Esophagus squamous epithelium (tissue), 4 donors: ENCODE results near the gene HS1BP3.

ENCODE experiments used
- POLR2A ChIP-seq, 4 donors: fragments of 450-650 bp; IDR thresholded peaks; one replicate each; pipeline ENCODE4 v1.6.1; 2017; ENCODE audit warnings: antibody characterized with exemption in 4 of 4, mild to moderate bottlenecking in 4 of 4, moderate library complexity in 3 of 4
- TF ChIP-seq, protein P1 (sequence below), 6 experiments: fragments of 450-650 bp in 4 of 6; fragments of 200-600 bp in 2 of 6; sonication (generic) in 2 of 6; IDR thresholded peaks; one replicate each; pipeline ENCODE4 v1.5.1; 2016 to 2019; ENCODE audit warnings: antibody characterized with exemption in 6 of 6, mild to moderate bottlenecking in 4 of 6, moderate library complexity in 4 of 6

DNA sequence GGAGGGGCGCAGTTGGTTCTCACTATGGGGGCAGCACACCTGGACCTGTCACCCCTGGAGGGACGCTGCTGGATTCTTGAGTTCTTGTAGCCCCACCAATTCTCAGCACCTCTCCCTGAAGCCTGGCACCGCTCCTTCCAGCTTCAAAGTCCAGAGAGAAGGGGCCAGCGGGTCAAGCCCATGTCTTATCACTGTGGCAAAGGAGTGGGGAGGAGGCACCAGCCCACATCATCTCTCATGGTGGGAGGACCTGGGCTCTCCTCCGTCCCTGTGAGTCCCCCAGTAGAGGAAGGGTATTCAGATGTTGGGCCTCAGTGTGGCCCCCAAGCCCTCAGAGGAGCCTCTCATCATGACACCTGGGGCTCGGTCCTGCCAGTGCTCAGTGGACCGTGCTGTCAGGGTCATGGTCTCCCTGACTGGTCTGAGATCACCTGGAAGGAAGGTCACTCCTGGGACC, 67.4 kb downstream of the HS1BP3 start:
- TF ChIP-seq, protein P1, sequence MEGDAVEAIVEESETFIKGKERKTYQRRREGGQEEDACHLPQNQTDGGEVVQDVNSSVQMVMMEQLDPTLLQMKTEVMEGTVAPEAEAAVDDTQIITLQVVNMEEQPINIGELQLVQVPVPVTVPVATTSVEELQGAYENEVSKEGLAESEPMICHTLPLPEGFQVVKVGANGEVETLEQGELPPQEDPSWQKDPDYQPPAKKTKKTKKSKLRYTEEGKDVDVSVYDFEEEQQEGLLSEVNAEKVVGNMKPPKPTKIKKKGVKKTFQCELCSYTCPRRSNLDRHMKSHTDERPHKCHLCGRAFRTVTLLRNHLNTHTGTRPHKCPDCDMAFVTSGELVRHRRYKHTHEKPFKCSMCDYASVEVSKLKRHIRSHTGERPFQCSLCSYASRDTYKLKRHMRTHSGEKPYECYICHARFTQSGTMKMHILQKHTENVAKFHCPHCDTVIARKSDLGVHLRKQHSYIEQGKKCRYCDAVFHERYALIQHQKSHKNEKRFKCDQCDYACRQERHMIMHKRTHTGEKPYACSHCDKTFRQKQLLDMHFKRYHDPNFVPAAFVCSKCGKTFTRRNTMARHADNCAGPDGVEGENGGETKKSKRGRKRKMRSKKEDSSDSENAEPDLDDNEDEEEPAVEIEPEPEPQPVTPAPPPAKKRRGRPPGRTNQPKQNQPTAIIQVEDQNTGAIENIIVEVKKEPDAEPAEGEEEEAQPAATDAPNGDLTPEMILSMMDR (IDR thresholded peaks at IDR 0.05) = no peak
- TF ChIP-seq POLR2A (IDR thresholded peaks at IDR 0.05) = no peak
